SK-N-SH (cell line): ENCODE data around the gene ZBTB4.

Source experiments
- CTCF ChIP-seq: fragments of 200-600 bp; sonication (generic); IDR thresholded peaks from 2 replicates; pipeline ENCODE4 v1.6.1; 2017; ENCODE audit warnings: antibody characterized with exemption, mild to moderate bottlenecking, moderate library complexity
- EP300 ChIP-seq, 2 experiments: IDR thresholded peaks; 2 replicates each; pipeline versions ENCODE4 v1.4.0 to v1.6.1; 2012; ENCODE audit warnings: borderline replicate concordance in 1 of 2, low read depth in 1 of 2, low read length in 1 of 2
- MXI1 ChIP-seq: IDR thresholded peaks from 2 replicates; pipeline ENCODE4 v1.6.1; 2012; ENCODE audit warnings: mild to moderate bottlenecking, low read depth, low read length, improper control_type of control experiment
- NFIC ChIP-seq: IDR thresholded peaks from 2 replicates; pipeline ENCODE4 v1.4.0; 2012; ENCODE audit warnings: borderline replicate concordance
- RAD21 ChIP-seq: IDR thresholded peaks from 2 replicates; pipeline ENCODE4 v1.6.1; 2012; ENCODE audit warnings: mild to moderate bottlenecking, low read length
- RFX5 ChIP-seq: IDR thresholded peaks from 2 replicates; pipeline ENCODE4 v1.6.1; 2012; ENCODE audit warnings: mild to moderate bottlenecking, improper control_type of control experiment, low read length
- SIN3A ChIP-seq: IDR thresholded peaks from 2 replicates; pipeline ENCODE4 v1.6.1; 2012; ENCODE audit warnings: low read depth, mild to moderate bottlenecking, low read length, moderate library complexity, borderline replicate concordance
- TEAD4 ChIP-seq: IDR thresholded peaks from 2 replicates; pipeline ENCODE4 v1.4.0; 2012; ENCODE audit warnings: mild to moderate bottlenecking, borderline replicate concordance; ENCODE audit not compliant: insufficient read depth
- USF2 ChIP-seq: fragments of 150-350 bp; IDR thresholded peaks from 2 replicates; pipeline ENCODE4 v1.6.1; 2017; ENCODE audit warnings: antibody characterized with exemption, low read length, low read depth, borderline replicate concordance

DNA sequence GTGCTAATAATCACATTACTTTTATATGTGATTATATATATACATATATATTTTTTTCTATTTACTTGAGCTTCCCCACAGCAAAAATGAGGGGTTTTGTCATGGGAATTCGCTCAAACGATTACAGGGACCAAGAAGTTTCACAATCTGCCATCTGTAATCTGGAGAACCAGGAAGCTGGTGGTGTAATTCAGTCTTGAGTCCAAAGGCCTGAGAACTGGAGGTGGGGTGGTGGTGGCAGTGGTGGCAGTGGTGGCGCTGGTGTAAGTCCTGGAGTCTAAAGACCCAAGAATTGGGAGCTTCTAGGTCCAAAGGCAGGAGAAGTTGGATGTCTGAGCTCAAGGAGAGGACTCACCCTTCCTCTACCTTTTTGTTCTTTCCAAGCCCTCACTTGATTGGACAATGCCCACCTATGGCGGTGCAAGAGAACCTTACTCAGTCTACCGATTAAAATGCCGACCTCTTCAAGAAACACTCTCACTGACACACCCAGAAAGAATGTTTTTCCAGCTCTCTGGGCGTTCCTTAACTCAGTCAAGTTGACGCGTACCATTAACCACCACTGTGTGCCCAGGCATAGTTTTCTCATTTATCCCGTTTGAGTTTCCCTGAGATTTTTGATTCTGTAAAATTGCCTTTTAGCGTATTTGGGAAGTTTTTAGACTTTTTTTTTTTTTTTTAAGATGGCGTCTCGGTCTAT lies 36.6 kb upstream of the ZBTB4 start:
- TF ChIP-seq RAD21 (no peak), RFX5 (no peak), CTCF (no peak), EP300 (IDR thresholded peaks at IDR 0.05; ENCODE audit: borderline replicate concordance in 1 of 2, low read depth in 1 of 2, low read length in 1 of 2) (no peak), SIN3A (no peak), NFIC (no peak), TEAD4 (no peak), MXI1 (no peak), USF2 (no peak)
